Lung (tissue), 12 donors: ENCODE data around the gene SIK3. TPM values are rescaled to one million over a fixed set of nuclear protein-coding genes. Genes with fewer than 3 reads are reported as not detected.
A peak's percentile ranks its signal among the peaks of the same experiment; 100 is the strongest.

Experiments
- ATAC-seq: fragments of 200-7000 bp; cut with Tn5 transposase; one replicate; pipeline ENCODE4 v1.9.1; 2020; ENCODE audit warnings: moderate number of reproducible peaks; ENCODE audit not compliant: insufficient read depth, low FRiP score
- DNase-seq, 3 donors: peaks; one replicate each; pipeline ENCODE4 v3.0.0-alpha.2; 2013 to 2017
- H3K27ac ChIP-seq, 2 donors: one replicate each; pipeline ENCODE4 v1.5.1; 2013; ENCODE audit warnings: mild to moderate bottlenecking in 2 of 2, moderate library complexity in 2 of 2, control low read depth in 1 of 2, inconsistent platforms in 1 of 2, low read depth in 1 of 2, low read length in 1 of 2
- H3K27me3 ChIP-seq, 3 donors: one replicate each; pipeline ENCODE4 v1.5.1; 2013; ENCODE audit warnings: low read length in 2 of 3; ENCODE audit not compliant: control insufficient read depth in 3 of 3, insufficient read depth in 3 of 3
- H3K36me3 ChIP-seq, 4 donors: one replicate each; pipeline ENCODE4 v1.5.1; 2013; ENCODE audit warnings: low read length in 4 of 4, mild to moderate bottlenecking in 1 of 4, moderate library complexity in 1 of 4; ENCODE audit not compliant: control insufficient read depth in 4 of 4, insufficient read depth in 4 of 4
- H3K4me1 ChIP-seq, 5 donors: one replicate each; pipeline ENCODE4 v1.5.1; 2013; ENCODE audit warnings: low read length in 5 of 5, mild to moderate bottlenecking in 2 of 5, moderate library complexity in 1 of 5; ENCODE audit not compliant: control insufficient read depth in 5 of 5, insufficient read depth in 5 of 5
- H3K4me3 ChIP-seq: one replicate; pipeline ENCODE4 v1.5.1; 2013; ENCODE audit warnings: mild to moderate bottlenecking, control low read depth, moderate library complexity
- H3K9ac ChIP-seq, 2 donors: one replicate each; pipeline ENCODE4 v1.5.1; 2013; ENCODE audit warnings: low read length in 2 of 2, control low read depth in 1 of 2; ENCODE audit not compliant: insufficient read depth in 1 of 2
- H3K9me3 ChIP-seq, 4 donors: one replicate each; pipeline ENCODE4 v1.5.1; 2013; ENCODE audit warnings: low read length in 3 of 4, mild to moderate bottlenecking in 1 of 4, moderate library complexity in 1 of 4; ENCODE audit not compliant: control insufficient read depth in 4 of 4, insufficient read depth in 3 of 4
- CTCF ChIP-seq: IDR thresholded peaks from 2 replicates; pipeline ENCODE4 v1.5.1; 2012; ENCODE audit warnings: mild to moderate bottlenecking; ENCODE audit errors: control extremely low read depth, extremely low read depth
- WGBS, 2 donors: extraction: QIAGEN DNeasy Blood & Tissue Kit; methylation state at CpG; one replicate each; pipeline ENCODE4 v1.1.7; 2013; 5-methylcytosine and 5-hydroxymethylcytosine counted together
- polyA plus RNA-seq, 2 donors: library from polyadenylated mRNA; stranded (reverse); fragments of 200-250 nt; gene quantifications; one replicate each; pipeline ENCODE4 v1.2.1, GENCODE V29; 2013
- total RNA-seq, 2 donors: library from RNA; depleted of rRNA in 1 of 2; stranded (reverse); fragments of >200 nt in 1 of 2; gene quantifications; one replicate each; pipeline ENCODE4 v1.2.1, GENCODE V29; 2014 to 2021
- donor health status: control.
- donor health status: control.
- donor health status: Bipolar disorder and iron deficiency.
- donor health status: healthy.
- donor health status: DM: yes; HTN: yes; CAD: no.

SIK3 gene
- total and polyA plus RNA-seq, 4 donors = 9.0 to 43.4 (median 29.6) TPM

- DNase-seq (no peak), ATAC-seq (no peak)
- Histone ChIP-seq H3K27ac (no peak overlapping the region), H3K4me3 (no peak overlapping the region), H3K9me3 (no peaks in the 10 kb centered on the region), H3K9ac (no peak overlapping the region), H3K4me1 (peaks cover 0 to 42% (median 4%) of the 10 kb centered on the region in 5 donors), H3K36me3 (peaks cover 6 to 14% (median 10%) of the 10 kb centered on the region in 4 donors), H3K27me3 (no peaks in the 10 kb centered on the region)
- TF ChIP-seq CTCF = no peak
- WGBS, 2 donors = 78 to 81% methylated on average over 9 of the region's 9 CpGs
Observed at GRCh38 chr11:116840746-116841296, 257.4 kb downstream of the SIK3 start.

- Histone ChIP-seq H3K36me3 (peaks cover 4 to 11% (median 9%) of the 10 kb centered on the region in 4 donors), H3K27ac (no peak overlapping the region), H3K9me3 (no peaks in the 10 kb centered on the region), H3K4me3 (no peak overlapping the region), H3K27me3 (no peaks in the 10 kb centered on the region), H3K4me1 (peaks cover 0 to 45% (median 6%) of the 10 kb centered on the region in 5 donors), H3K9ac (no peak overlapping the region)
- DNase-seq = peak; percentile 68 to 86 (median 79)
- WGBS, 2 donors = 61 to 65% methylated on average over 6 of the region's 6 CpGs
- no peak for TF ChIP-seq CTCF
- no peak for ATAC-seq
Observed at GRCh38 chr11:116840224-116840745, 257.9 kb downstream of the SIK3 start.

- ATAC-seq = no peak
- Histone ChIP-seq H3K36me3 (peaks cover 0 to 5% (median 2%) of the 10 kb centered on the region in 4 donors), H3K4me3 (no peak overlapping the region), H3K27ac (no peak overlapping the region), H3K9ac (no peak overlapping the region), H3K27me3 (no peaks in the 10 kb centered on the region), H3K9me3 (no peaks in the 10 kb centered on the region), H3K4me1 (peaks cover 0 to 51% (median 13%) of the 10 kb centered on the region in 5 donors)
- 90 to 94% methylated on average over 6 of the region's 6 CpGs for WGBS, 2 donors
- no peak for TF ChIP-seq CTCF
- DNase-seq = no peak
Observed at GRCh38 chr11:116838321-116839084, 259.7 kb downstream of the SIK3 start.
